Thyroid gland (tissue), 4 donors: ENCODE measurements around the gene MCF2. TPM values are rescaled to one million over a fixed set of nuclear protein-coding genes. Genes with fewer than 3 reads are reported as not detected.

Source experiments
- DNase-seq, 2 donors: peaks; one replicate each; pipeline ENCODE4 v3.0.0-alpha.2; 2019
- H3K27ac ChIP-seq, 3 donors: fragments of 200-600 bp; sonication (generic); 1 replicate in 2 of 3; 2 replicates in 1 of 3; pipeline ENCODE4 v1.5.1; 2016 to 2019; ENCODE audit warnings: mild to moderate bottlenecking in 1 of 3, moderate library complexity in 1 of 3
- H3K27me3 ChIP-seq: fragments of 200-600 bp; sonication (generic); one replicate; pipeline ENCODE4 v1.5.1; 2019
- H3K36me3 ChIP-seq, 2 donors: fragments of 200-600 bp; sonication (generic); one replicate each; pipeline ENCODE4 v1.5.1; 2016 to 2019
- H3K4me1 ChIP-seq, 2 donors: fragments of 200-600 bp; sonication (generic); one replicate each; pipeline ENCODE4 v1.5.1; 2017 to 2019
- H3K4me3 ChIP-seq, 3 donors: fragments of 200-600 bp; sonication (generic); replicated peaks in 1 of 3; 1 replicate in 2 of 3; 2 replicates in 1 of 3; pipeline ENCODE4 v1.5.1; 2016; ENCODE audit warnings: mild to moderate bottlenecking in 1 of 3
- H3K9me3 ChIP-seq: fragments of 200-600 bp; sonication (generic); one replicate; pipeline ENCODE4 v1.5.1; 2017
- POLR2A ChIP-seq, 2 donors: fragments of 450-650 bp; IDR thresholded peaks; one replicate each; pipeline ENCODE4 v1.6.1; 2017; ENCODE audit warnings: antibody characterized with exemption in 2 of 2, mild to moderate bottlenecking in 2 of 2, moderate library complexity in 1 of 2
- WGBS, 2 donors: methylation state at CpG; one replicate each; pipeline ENCODE4 v1.1.5; 2017; 5-methylcytosine and 5-hydroxymethylcytosine counted together
- intact Hi-C: fragments of 100-400 bp; cut with DNase I; formaldehyde crosslinking; loops from one replicate; pipeline ENCODE4 v1.15.1; 2023
- total RNA-seq, 4 donors: library from RNA; depleted of rRNA; stranded (reverse); fragments of >200 nt; gene quantifications; one replicate each; pipeline ENCODE4 v1.2.3, GENCODE V29; 2016
- TF ChIP-seq, protein P1 (sequence below), 6 experiments: fragments of 200-600 bp in 3 of 6; fragments of 450-650 bp in 3 of 6; sonication (generic) in 3 of 6; IDR thresholded peaks; one replicate each; pipeline ENCODE4 v1.5.1; 2016 to 2019; ENCODE audit warnings: antibody characterized with exemption in 6 of 6, mild to moderate bottlenecking in 2 of 6, inconsistent platforms in 1 of 6, moderate library complexity in 1 of 6

The MCF2 gene, protein sequence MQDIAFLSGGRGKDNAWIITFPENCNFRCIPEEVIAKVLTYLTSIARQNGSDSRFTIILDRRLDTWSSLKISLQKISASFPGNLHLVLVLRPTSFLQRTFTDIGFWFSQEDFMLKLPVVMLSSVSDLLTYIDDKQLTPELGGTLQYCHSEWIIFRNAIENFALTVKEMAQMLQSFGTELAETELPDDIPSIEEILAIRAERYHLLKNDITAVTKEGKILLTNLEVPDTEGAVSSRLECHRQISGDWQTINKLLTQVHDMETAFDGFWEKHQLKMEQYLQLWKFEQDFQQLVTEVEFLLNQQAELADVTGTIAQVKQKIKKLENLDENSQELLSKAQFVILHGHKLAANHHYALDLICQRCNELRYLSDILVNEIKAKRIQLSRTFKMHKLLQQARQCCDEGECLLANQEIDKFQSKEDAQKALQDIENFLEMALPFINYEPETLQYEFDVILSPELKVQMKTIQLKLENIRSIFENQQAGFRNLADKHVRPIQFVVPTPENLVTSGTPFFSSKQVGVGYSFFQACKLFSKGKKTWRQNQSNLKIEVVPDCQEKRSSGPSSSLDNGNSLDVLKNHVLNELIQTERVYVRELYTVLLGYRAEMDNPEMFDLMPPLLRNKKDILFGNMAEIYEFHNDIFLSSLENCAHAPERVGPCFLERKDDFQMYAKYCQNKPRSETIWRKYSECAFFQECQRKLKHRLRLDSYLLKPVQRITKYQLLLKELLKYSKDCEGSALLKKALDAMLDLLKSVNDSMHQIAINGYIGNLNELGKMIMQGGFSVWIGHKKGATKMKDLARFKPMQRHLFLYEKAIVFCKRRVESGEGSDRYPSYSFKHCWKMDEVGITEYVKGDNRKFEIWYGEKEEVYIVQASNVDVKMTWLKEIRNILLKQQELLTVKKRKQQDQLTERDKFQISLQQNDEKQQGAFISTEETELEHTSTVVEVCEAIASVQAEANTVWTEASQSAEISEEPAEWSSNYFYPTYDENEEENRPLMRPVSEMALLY
- total RNA-seq = under 1 TPM in 3 of 4 donors, not detected in 1; 0.40 to 0.63 (median 0.56) TPM

DNA sequence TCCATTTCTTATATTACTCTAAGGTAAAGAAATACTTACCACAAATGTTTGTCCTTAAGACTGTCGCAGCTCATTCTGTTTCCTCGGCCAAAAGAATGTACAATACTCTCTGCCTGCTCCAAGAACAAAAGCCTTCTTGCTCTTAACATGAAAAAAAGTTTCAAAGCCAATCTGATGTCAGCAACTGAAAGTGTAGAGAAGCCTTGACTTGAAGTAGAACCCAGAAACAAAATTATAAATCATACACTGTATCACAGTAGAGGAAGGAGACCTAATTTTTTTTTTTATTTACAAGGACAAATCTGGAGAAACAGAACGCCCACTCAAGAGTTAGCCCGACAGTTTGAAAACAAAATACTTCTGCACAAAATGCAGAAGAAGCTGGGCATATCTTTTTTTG is at the start of gene MCF2:
MCF2 (minus strand) TSS at position 101 of the 400 bp plus-strand sequence. CDS start 56,423 bp downstream, outside the sequence.
- 82 to 87% methylated on average over 4 of the region's 4 CpGs for WGBS, 2 donors
- H3K9me3 ChIP-seq = no peaks in the 10 kb centered on the region
- intact Hi-C loops = no loop called here
- TF ChIP-seq, protein P1, sequence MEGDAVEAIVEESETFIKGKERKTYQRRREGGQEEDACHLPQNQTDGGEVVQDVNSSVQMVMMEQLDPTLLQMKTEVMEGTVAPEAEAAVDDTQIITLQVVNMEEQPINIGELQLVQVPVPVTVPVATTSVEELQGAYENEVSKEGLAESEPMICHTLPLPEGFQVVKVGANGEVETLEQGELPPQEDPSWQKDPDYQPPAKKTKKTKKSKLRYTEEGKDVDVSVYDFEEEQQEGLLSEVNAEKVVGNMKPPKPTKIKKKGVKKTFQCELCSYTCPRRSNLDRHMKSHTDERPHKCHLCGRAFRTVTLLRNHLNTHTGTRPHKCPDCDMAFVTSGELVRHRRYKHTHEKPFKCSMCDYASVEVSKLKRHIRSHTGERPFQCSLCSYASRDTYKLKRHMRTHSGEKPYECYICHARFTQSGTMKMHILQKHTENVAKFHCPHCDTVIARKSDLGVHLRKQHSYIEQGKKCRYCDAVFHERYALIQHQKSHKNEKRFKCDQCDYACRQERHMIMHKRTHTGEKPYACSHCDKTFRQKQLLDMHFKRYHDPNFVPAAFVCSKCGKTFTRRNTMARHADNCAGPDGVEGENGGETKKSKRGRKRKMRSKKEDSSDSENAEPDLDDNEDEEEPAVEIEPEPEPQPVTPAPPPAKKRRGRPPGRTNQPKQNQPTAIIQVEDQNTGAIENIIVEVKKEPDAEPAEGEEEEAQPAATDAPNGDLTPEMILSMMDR (IDR thresholded peaks at IDR 0.05) = no peak
- no peak for TF ChIP-seq POLR2A (IDR thresholded peaks at IDR 0.05)
- H3K4me1 ChIP-seq = no peaks in the 10 kb centered on the region
- H3K36me3 ChIP-seq = no peaks in the 10 kb centered on the region
- H3K27me3 ChIP-seq = no peaks in the 10 kb centered on the region
- no peak for DNase-seq
- H3K27ac ChIP-seq = no peak within 1 kb of the TSS
- H3K4me3 ChIP-seq = no peak within 1 kb of the TSS

DNA sequence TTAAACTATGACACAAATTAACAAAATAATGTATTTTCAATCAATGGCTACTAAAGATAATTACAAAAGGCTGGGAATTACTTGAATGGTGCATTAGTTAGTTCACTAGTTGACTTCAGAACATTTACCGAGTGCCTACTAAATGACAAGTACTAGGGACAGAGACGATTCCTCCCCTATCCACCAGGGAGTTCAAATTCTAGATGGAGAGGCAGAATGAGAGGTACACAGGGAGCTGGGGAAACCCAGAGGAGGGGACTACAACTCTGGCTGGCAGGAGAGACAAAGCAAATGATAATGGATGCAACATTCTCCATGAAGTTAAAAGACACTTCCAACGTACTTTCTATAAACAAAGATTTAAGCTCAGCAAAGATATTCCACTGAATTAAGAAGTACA is 43.1 kb upstream of the MCF2 start:
- DNase-seq = no peak
- no peak overlapping the region for H3K27ac ChIP-seq
- H3K4me1 ChIP-seq = no peaks in the 10 kb centered on the region
- H3K9me3 ChIP-seq = no peaks in the 10 kb centered on the region
- no peak for TF ChIP-seq POLR2A (IDR thresholded peaks at IDR 0.05)
- TF ChIP-seq, protein P1 (IDR thresholded peaks at IDR 0.05) = no peak
- H3K27me3 ChIP-seq = no peaks in the 10 kb centered on the region
- H3K4me3 ChIP-seq = no peak overlapping the region
- WGBS, 2 donors = 78 to 96% methylated on average over 3 of the region's 3 CpGs
- intact Hi-C loops = no loop called here
- no peaks in the 10 kb centered on the region for H3K36me3 ChIP-seq

DNA sequence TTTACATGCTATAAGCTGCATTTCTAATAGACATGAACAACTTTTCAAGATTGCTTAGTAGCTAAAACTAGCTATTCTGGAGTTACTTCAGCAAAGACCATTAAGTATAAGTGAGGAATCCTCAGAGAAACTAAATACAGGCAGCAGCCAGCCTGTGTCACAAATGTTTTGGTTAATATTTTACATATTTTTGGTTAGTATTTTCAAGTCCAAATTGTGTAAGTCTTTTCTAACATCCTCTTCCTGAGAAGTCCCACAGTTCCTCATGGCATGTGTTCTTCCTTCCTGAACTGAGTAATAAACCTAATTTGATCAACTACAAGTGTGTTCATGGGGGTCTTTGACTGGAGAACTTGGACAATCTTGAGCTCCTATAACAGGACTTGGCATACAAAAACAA is 42.4 kb upstream of the MCF2 start:
- Histone ChIP-seq H3K27me3 (no peaks in the 10 kb centered on the region), H3K4me3 (no peak overlapping the region), H3K4me1 (no peaks in the 10 kb centered on the region), H3K36me3 (no peaks in the 10 kb centered on the region), H3K9me3 (no peaks in the 10 kb centered on the region), H3K27ac (no peak overlapping the region)
- no peak for DNase-seq
- no peak for TF ChIP-seq POLR2A (IDR thresholded peaks at IDR 0.05)
- TF ChIP-seq, protein P1 (IDR thresholded peaks at IDR 0.05) = no peak
- intact Hi-C loops = no loop called here

DNA sequence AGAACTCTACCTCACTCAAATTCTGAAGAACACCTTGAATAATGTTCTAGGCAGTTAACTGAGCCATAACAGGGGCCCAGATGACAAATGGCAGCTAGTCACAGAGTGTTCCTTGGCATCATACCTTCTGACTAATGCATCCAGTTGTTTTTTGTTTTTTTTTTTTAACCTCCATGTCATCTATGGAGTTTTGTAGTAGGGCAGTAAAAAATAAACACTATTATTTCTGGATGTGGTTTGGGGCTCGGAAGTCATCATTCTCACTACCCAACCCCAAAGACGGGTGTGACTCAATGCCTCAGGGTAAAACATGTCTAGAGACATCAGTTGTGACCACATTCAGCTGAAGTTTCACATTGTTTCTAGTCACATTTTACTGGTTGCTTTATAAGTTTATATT is 31.2 kb upstream of the MCF2 start:
- H3K36me3 ChIP-seq = no peaks in the 10 kb centered on the region
- intact Hi-C loops = no loop called here
- H3K27ac ChIP-seq = no peak overlapping the region
- no peaks in the 10 kb centered on the region for H3K27me3 ChIP-seq
- H3K4me3 ChIP-seq = no peak overlapping the region
- no peak for DNase-seq
- TF ChIP-seq, protein P1 (IDR thresholded peaks at IDR 0.05) = no peak
- no peak for TF ChIP-seq POLR2A (IDR thresholded peaks at IDR 0.05)
- H3K9me3 ChIP-seq = no peaks in the 10 kb centered on the region
- 82 to 83% methylated on average over 2 of the region's 2 CpGs for WGBS, 2 donors
- no peaks in the 10 kb centered on the region for H3K4me1 ChIP-seq
